ENCODE results near the gene KDM2B. TPM values are rescaled to one million over a fixed set of nuclear protein-coding genes. Genes with fewer than 3 reads are reported as not detected.

Gene KDM2B
- total RNA-seq, 1 donor from 2014 or later, result 21.3 TPM

DNA sequence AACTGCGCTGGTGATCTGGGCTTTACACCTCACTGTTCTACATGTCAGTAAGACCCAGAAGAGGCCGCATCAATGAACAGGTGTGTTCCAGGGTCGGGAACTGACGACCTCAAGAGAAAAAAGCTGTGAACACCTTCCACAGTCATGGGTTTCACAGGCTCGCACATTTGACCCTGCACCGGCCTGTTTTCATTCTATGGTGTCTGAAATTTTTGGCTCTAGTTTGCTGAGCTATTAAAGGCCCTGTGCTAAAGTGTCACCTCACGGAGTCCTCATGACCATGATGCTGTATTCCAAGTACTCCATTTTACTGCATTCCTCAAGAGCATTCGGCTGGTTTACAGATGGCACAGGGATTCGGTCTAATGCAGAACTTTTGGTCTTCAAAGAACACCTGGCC lies 78.9 kb downstream of the KDM2B start:
- H3K36me3 Mint-ChIP-seq (ENCODE audit: low read depth), result no peaks in the 10 kb centered on the region
- no peak for DNase-seq (ENCODE audit: low spot score)
- H3K4me3 Mint-ChIP-seq (ENCODE audit: unreplicated experiment), result no peak overlapping the region
- H3K4me1 Mint-ChIP-seq (ENCODE audit: low read depth), result peaks cover 4% of the 10 kb centered on the region
- H3K27me3 Mint-ChIP-seq (ENCODE audit: low read depth), result no peaks in the 10 kb centered on the region
- TF ChIP-seq CTCF (IDR thresholded peaks at IDR 0.05), result no peak
- H3K9me3 Mint-ChIP-seq (ENCODE audit: low read depth), result no peaks in the 10 kb centered on the region
- no peak overlapping the region for H3K27ac Mint-ChIP-seq (ENCODE audit: unreplicated experiment)

DNA sequence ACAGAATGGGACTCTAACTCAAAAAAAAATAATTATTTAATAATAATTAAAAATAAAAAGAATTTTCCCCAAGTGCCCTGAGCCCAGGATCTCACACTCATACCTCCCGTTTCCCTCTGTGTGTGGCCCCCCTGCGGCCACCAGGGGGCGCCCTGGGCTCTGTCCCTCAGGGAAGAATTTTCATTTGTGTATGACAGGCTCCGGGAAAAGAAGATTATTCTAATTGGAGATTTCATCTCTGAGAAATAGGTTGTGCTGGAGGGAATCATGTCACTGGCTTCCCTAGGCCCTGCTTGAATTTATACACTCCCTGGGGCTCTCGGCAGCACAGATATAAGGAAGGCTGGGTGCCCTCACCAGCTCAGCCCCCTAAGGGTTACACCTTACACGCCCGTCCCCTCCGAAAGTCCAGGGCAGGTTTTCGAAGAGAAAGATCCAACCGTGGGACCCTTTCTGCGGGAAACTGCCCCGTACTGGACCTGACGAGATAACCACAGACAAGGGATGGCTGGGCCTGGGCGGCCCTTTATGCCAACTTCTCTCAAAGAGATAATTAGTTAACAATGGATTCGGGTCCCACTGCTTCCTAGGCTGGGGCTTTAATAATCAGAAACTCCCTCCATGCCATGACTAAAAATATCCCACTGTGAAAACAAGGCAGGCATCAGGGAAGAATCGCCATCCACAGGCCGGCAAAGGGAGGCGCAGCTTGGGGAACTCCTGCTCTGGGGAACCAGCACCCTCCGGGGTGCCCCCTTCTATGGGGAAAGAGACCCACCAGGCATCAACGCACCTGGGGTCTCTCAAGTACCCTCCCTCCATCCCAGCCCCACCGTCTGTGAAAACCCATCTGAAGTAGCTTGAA lies 80.7 kb downstream of the KDM2B start:
- no peak overlapping the region for H3K27ac Mint-ChIP-seq (ENCODE audit: unreplicated experiment)
- H3K36me3 Mint-ChIP-seq (ENCODE audit: low read depth), result no peaks in the 10 kb centered on the region
- peak; percentile 97 for TF ChIP-seq CTCF (IDR thresholded peaks at IDR 0.05)
- H3K4me3 Mint-ChIP-seq (ENCODE audit: unreplicated experiment), result peak overlapping the region; percentile 25
- DNase-seq (ENCODE audit: low spot score), result no peak
- no peaks in the 10 kb centered on the region for H3K9me3 Mint-ChIP-seq (ENCODE audit: low read depth)
- no peaks in the 10 kb centered on the region for H3K27me3 Mint-ChIP-seq (ENCODE audit: low read depth)
- peaks cover 4% of the 10 kb centered on the region for H3K4me1 Mint-ChIP-seq (ENCODE audit: low read depth)

DNA sequence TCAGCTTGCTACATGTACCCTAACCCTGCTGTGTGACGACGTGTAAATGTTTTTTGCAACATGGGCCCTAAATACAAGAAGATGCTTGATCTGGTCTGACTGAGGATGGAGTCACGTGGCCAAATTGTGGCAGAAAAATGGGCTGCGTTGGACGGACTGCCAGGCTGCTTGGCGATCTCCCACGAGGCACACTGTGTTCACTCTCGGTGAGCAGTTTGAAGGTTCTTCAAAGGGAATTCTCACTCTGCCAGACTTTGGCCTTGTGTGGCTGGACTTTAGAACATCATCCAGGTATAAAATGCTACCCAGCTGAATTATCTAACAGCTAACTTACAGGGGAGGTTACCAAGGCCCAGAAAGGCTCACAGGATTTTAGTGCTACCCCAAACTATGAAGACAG lies 85.1 kb downstream of the KDM2B start:
- DNase-seq (ENCODE audit: low spot score), result no peak
- Mint-ChIP-seq H3K36me3 (ENCODE audit: low read depth) (no peaks in the 10 kb centered on the region), H3K4me3 (ENCODE audit: unreplicated experiment) (no peak overlapping the region), H3K9me3 (ENCODE audit: low read depth) (no peaks in the 10 kb centered on the region), H3K27ac (ENCODE audit: unreplicated experiment) (no peak overlapping the region), H3K27me3 (ENCODE audit: low read depth) (no peaks in the 10 kb centered on the region), H3K4me1 (ENCODE audit: low read depth) (peaks cover 4% of the 10 kb centered on the region)
- TF ChIP-seq CTCF (IDR thresholded peaks at IDR 0.05), result no peak

DNA sequence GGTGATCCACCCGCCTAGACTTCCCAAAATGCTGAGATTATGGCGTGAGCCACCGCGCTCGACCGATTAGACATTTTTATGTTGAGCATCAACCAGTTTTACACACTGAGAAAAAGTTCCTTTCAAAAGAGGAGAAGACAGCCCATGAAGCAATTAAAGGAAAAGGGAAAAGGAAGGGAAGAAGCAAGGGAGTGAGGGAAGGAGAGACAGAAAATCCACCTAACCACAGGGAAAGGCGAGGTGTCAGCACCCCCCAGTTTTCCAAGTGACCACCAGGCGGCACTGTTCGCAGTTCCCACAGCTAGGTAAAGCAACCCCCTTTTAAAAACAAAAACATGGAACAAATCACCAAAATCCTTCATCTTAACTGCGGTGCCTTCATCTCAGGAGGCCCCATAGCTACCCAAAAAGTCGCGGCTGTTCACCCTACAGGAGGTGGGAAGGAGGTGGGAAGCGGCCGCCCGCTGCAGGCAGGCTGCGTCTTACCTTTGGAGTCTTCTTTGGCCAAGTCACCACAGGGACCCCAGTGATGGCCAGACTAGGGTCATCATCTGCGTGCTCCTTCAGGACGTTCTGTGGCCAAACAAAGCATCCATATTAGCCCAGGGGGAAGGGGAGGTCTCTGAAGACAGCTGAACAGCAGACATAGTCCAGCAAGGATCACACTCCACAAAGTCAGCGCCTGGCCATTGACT lies 86.6 kb downstream of the KDM2B start:
- H3K27ac Mint-ChIP-seq (ENCODE audit: unreplicated experiment), result no peak overlapping the region
- no peaks in the 10 kb centered on the region for H3K9me3 Mint-ChIP-seq (ENCODE audit: low read depth)
- no peaks in the 10 kb centered on the region for H3K27me3 Mint-ChIP-seq (ENCODE audit: low read depth)
- peaks cover 2% of the 10 kb centered on the region for H3K36me3 Mint-ChIP-seq (ENCODE audit: low read depth)
- DNase-seq (ENCODE audit: low spot score), result no peak
- TF ChIP-seq CTCF (IDR thresholded peaks at IDR 0.05), result peak; percentile 86
- H3K4me3 Mint-ChIP-seq (ENCODE audit: unreplicated experiment), result no peak overlapping the region
- no peaks in the 10 kb centered on the region for H3K4me1 Mint-ChIP-seq (ENCODE audit: low read depth)

GRCh38 chr12:121490401-121491281 lies 90.2 kb downstream of the KDM2B start:
- Mint-ChIP-seq H3K27me3 (ENCODE audit: low read depth) (no peaks in the 10 kb centered on the region), H3K4me1 (ENCODE audit: low read depth) (no peaks in the 10 kb centered on the region), H3K4me3 (ENCODE audit: unreplicated experiment) (no peak overlapping the region), H3K36me3 (ENCODE audit: low read depth) (peaks cover 2% of the 10 kb centered on the region), H3K27ac (ENCODE audit: unreplicated experiment) (no peak overlapping the region), H3K9me3 (ENCODE audit: low read depth) (no peaks in the 10 kb centered on the region)
- DNase-seq (ENCODE audit: low spot score), result no peak
- no peak for TF ChIP-seq CTCF (IDR thresholded peaks at IDR 0.05)

Measured in chondrocyte (in vitro differentiated cells).